Mononuclear cell (primary cell): Measurements from ENCODE around the gene SIGLEC5. TPM values are rescaled to one million over a fixed set of nuclear protein-coding genes. Genes with fewer than 3 reads are reported as not detected.

Source experiments
- total RNA-seq: library from RNA; depleted of rRNA; stranded (reverse); fragments of >200 nt; gene quantifications from one replicate; pipeline ENCODE4 v1.2.3, GENCODE V29; 2012

Gene SIGLEC5
- total RNA-seq, 1 donor, result not detected

Other genes with a start within 250 kb of the SIGLEC5 start
- gene LIM2, start 242.4 kb downstream of the SIGLEC5 start, total RNA-seq, result 0.21 TPM
- gene C19orf84, start 239.8 kb downstream of the SIGLEC5 start, total RNA-seq, result 0.21 TPM
- gene SIGLEC10, start 212.8 kb downstream of the SIGLEC5 start, total RNA-seq, result 12.0 TPM
- not detected for gene SIGLEC8, start 171.9 kb downstream of the SIGLEC5 start, total RNA-seq
- not detected for gene CEACAM18, start 151.9 kb downstream of the SIGLEC5 start, total RNA-seq
- gene SIGLEC12, start 128.6 kb downstream of the SIGLEC5 start, total RNA-seq, result not detected
- 0.84 TPM for gene SIGLEC6, start 98.7 kb downstream of the SIGLEC5 start, total RNA-seq
- 0.73 TPM for gene ZNF175, start 59.1 kb downstream of the SIGLEC5 start, total RNA-seq
- gene SIGLEC14, start 16.4 kb upstream of the SIGLEC5 start, total RNA-seq, result 28.4 TPM
- 1.8 TPM for gene SPACA6, start 62.9 kb upstream of the SIGLEC5 start, total RNA-seq
- 1.2 TPM for gene HAS1, start 93.6 kb upstream of the SIGLEC5 start, total RNA-seq
- gene FPR1, start 121.5 kb upstream of the SIGLEC5 start, total RNA-seq, result 81.6 TPM
- 7.5 TPM for gene FPR2, start 130.8 kb upstream of the SIGLEC5 start, total RNA-seq
- 2.2 TPM for gene FPR3, start 164.8 kb upstream of the SIGLEC5 start, total RNA-seq